Measurements from ENCODE around the gene RAB27A. TPM values are rescaled to one million over a fixed set of nuclear protein-coding genes. Genes with fewer than 3 reads are reported as not detected.
"Not testable (repeated sequence)": the region's sequence is repeated elsewhere in the genome, so short reads cannot be mapped to it uniquely, and the experiment has no call there.

The RAB27A gene
- total RNA-seq, 2 donors from 2014 or later: 8.8 to 9.1 TPM

DNA sequence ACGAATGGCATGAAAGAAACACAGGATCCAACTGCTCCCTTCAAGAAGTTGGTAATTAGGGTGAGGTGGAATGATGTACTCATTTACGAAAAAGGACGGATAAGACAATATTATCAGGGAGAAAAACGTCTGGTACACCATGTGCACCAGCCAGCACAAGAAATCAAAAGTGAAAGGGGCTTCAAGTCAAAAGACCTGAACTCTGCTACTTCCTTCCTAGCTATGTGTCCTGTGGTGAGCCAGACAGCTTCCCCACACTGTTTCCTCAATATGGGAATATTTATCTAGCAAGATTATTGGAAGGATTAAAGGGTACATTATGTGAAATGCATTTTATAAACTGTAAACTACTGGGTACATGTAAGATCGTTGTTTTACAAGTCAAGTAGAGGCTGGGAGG lies 33.9 kb downstream of the RAB27A start:
- Mint-ChIP-seq H3K4me1 (peaks cover 14% of the 10 kb centered on the region), H3K4me3 (no peak overlapping the region), H3K9me3 (peaks cover 11% of the 10 kb centered on the region), H3K27me3 (ENCODE audit: insufficient read depth) (peaks cover 4% of the 10 kb centered on the region), H3K27ac (no peak overlapping the region), H3K36me3 (ENCODE audit: low read depth) (peaks cover 8% of the 10 kb centered on the region)
- Histone ChIP-seq H3K9ac (ENCODE audit: extremely low read depth, low read length, poor library complexity, severe bottlenecking) (no peak overlapping the region), H3K4me1 (ENCODE audit: control insufficient read depth, insufficient read depth, low read length) (peaks cover 9% of the 10 kb centered on the region), H3K36me3 (ENCODE audit: control insufficient read depth, insufficient read depth, low read length) (no peaks in the 10 kb centered on the region), H3K4me3 (ENCODE audit: low read length) (no peak overlapping the region), H3K27me3 (ENCODE audit: control insufficient read depth, insufficient read depth, low read length, poor library complexity, severe bottlenecking) (no peaks in the 10 kb centered on the region), H3K27ac (ENCODE audit: low read depth, low read length) (no peak overlapping the region), H3K9me3 (ENCODE audit: control insufficient read depth, low read length) (no peaks in the 10 kb centered on the region)
- TF ChIP-seq, protein P1, sequence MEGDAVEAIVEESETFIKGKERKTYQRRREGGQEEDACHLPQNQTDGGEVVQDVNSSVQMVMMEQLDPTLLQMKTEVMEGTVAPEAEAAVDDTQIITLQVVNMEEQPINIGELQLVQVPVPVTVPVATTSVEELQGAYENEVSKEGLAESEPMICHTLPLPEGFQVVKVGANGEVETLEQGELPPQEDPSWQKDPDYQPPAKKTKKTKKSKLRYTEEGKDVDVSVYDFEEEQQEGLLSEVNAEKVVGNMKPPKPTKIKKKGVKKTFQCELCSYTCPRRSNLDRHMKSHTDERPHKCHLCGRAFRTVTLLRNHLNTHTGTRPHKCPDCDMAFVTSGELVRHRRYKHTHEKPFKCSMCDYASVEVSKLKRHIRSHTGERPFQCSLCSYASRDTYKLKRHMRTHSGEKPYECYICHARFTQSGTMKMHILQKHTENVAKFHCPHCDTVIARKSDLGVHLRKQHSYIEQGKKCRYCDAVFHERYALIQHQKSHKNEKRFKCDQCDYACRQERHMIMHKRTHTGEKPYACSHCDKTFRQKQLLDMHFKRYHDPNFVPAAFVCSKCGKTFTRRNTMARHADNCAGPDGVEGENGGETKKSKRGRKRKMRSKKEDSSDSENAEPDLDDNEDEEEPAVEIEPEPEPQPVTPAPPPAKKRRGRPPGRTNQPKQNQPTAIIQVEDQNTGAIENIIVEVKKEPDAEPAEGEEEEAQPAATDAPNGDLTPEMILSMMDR (conservative IDR thresholded peaks at IDR 0.05): no peak
- DNase-seq: no peak
- WGBS, 2 experiments (ENCODE audit: insufficient coverage in 1 of 2, insufficient read length in 1 of 2): 89% methylated on average over 4 to 5 of the region's 5 CpGs

DNA sequence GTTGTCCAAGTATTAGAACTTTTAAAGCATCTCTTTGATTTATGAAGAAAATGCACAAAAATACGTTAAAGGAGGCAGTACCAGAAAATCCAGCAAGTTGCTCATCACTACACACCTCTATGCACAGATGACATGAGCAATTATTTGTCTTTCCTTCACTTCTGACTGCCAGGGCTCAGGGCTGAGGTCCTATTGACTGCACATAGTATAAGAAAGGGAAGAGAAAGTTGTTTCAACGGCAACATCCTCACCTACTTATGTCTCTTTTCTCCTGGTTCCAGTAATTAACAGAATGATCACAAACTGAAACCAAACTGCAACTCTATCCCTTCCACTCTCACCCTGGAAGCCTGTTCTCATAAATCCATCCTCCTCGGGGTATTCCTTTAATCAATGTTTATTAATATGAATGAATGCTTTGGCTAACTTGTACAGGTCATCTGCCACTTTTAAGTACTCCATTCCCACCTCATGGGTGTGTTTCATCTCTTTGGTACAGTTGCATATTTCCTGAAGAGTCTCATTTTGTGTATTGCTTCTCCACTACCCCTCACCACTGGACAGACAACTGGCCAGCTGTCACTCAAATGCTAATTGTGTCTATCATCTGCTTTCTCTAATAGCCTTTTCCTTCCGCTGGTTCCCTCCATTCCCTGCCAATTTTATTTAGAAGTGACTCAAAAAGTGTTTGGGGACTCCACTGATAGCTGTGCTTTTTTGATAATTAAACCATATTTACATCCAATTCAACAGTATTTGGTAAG lies 34.5 kb downstream of the RAB27A start:
- no peak overlapping the region for H3K27ac ChIP-seq (ENCODE audit: low read depth, low read length)
- Mint-ChIP-seq H3K4me1 (peaks cover 20% of the 10 kb centered on the region), H3K27me3 (ENCODE audit: insufficient read depth) (peaks cover 4% of the 10 kb centered on the region), H3K4me3 (no peak overlapping the region), H3K9me3 (peaks cover 11% of the 10 kb centered on the region), H3K36me3 (ENCODE audit: low read depth) (peaks cover 8% of the 10 kb centered on the region), H3K27ac (no peak overlapping the region)
- WGBS, 2 experiments (ENCODE audit: insufficient coverage in 1 of 2, insufficient read length in 1 of 2): 92 to 100% methylated on average over 1 to 3 of the region's 4 CpGs
- H3K4me1 ChIP-seq (ENCODE audit: control insufficient read depth, insufficient read depth, low read length): peaks cover 11% of the 10 kb centered on the region
- H3K4me3 ChIP-seq (ENCODE audit: low read length): no peak overlapping the region
- DNase-seq: no peak
- H3K9me3 ChIP-seq (ENCODE audit: control insufficient read depth, low read length): no peaks in the 10 kb centered on the region
- H3K9ac ChIP-seq (ENCODE audit: extremely low read depth, low read length, poor library complexity, severe bottlenecking): no peak overlapping the region
- H3K27me3 ChIP-seq (ENCODE audit: control insufficient read depth, insufficient read depth, low read length, poor library complexity, severe bottlenecking): no peaks in the 10 kb centered on the region
- no peaks in the 10 kb centered on the region for H3K36me3 ChIP-seq (ENCODE audit: control insufficient read depth, insufficient read depth, low read length)
- TF ChIP-seq, protein P1 (conservative IDR thresholded peaks at IDR 0.05): no peak

DNA sequence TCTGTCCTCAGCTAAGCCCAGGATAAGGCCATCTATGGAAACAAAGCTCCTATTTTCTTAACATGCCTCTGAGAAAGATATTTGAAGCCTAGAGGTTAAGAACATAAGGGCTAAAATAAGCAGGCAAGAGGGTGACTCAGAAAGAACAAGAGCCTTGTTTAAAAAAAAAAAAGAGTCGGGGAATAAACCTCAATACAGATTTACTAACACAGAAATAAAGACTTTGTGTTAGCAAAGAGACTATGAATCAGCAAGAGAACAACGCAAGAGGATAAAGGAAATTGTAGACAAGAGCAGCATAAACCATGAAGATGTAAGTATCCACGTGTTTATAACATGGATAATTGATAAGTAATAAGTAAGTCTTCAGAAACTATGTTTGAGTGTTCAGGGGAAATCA lies 36.0 kb downstream of the RAB27A start:
- no peak for DNase-seq
- Histone ChIP-seq H3K36me3 (ENCODE audit: control insufficient read depth, insufficient read depth, low read length) (no peaks in the 10 kb centered on the region), H3K4me3 (ENCODE audit: low read length) (no peak overlapping the region), H3K4me1 (ENCODE audit: control insufficient read depth, insufficient read depth, low read length) (peaks cover 11% of the 10 kb centered on the region), H3K27ac (ENCODE audit: low read depth, low read length) (no peak overlapping the region), H3K27me3 (ENCODE audit: control insufficient read depth, insufficient read depth, low read length, poor library complexity, severe bottlenecking) (no peaks in the 10 kb centered on the region), H3K9ac (ENCODE audit: extremely low read depth, low read length, poor library complexity, severe bottlenecking) (no peak overlapping the region), H3K9me3 (ENCODE audit: control insufficient read depth, low read length) (no peaks in the 10 kb centered on the region)
- Mint-ChIP-seq H3K27ac (no peak overlapping the region), H3K4me1 (peaks cover 20% of the 10 kb centered on the region), H3K36me3 (ENCODE audit: low read depth) (peaks cover 8% of the 10 kb centered on the region), H3K27me3 (ENCODE audit: insufficient read depth) (peaks cover 4% of the 10 kb centered on the region), H3K4me3 (no peak overlapping the region), H3K9me3 (peaks cover 11% of the 10 kb centered on the region)
- TF ChIP-seq, protein P1 (conservative IDR thresholded peaks at IDR 0.05): no peak
- 93 to 97% methylated on average over 2 of the region's 3 CpGs for WGBS, 2 experiments (ENCODE audit: insufficient coverage in 1 of 2, insufficient read length in 1 of 2)

DNA sequence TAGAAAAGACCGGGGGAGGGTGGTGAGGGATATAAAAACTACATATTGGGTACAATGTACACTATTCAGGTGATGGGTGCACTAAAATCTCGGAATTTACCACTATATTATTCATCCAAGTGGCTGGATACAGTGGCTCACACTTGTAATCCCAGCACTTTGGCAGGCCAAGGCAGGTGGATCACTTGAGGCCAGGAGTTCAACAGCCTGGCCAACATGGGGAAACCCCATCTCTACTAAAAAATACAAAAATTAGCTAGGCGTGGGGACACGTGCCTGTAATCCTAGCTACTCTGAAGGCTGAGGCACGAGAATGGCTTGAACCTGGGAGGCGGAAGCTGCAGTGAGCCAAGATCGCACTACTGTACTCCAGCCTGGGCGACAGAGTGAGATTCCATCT lies 37.4 kb downstream of the RAB27A start:
- not testable (repeated sequence) for DNase-seq; H3K36me3 Mint-ChIP-seq (ENCODE audit: low read depth)

More for the DNA sequence above, 37.4 kb downstream of the RAB27A start:
- not testable (repeated sequence) for H3K9me3 ChIP-seq (ENCODE audit: control insufficient read depth, low read length); H3K27ac Mint-ChIP-seq; H3K4me3 ChIP-seq (ENCODE audit: low read length); H3K4me3 Mint-ChIP-seq; H3K36me3 ChIP-seq (ENCODE audit: control insufficient read depth, insufficient read depth, low read length); H3K9ac ChIP-seq (ENCODE audit: extremely low read depth, low read length, poor library complexity, severe bottlenecking); H3K9me3 Mint-ChIP-seq; H3K27ac ChIP-seq (ENCODE audit: low read depth, low read length); H3K27me3 ChIP-seq (ENCODE audit: control insufficient read depth, insufficient read depth, low read length, poor library complexity, severe bottlenecking); H3K27me3 Mint-ChIP-seq (ENCODE audit: insufficient read depth)
- peaks cover 11% of the 10 kb centered on the region for H3K4me1 ChIP-seq (ENCODE audit: control insufficient read depth, insufficient read depth, low read length)
- 94 to 97% methylated on average over 5 to 8 of the region's 8 CpGs for WGBS, 2 experiments (ENCODE audit: insufficient coverage in 1 of 2, insufficient read length in 1 of 2)
- H3K4me1 Mint-ChIP-seq: peaks cover 28% of the 10 kb centered on the region
